HPDE6-E6E7 (cell line): ENCODE data around the gene DHCR24.

Experiments
- DNase-seq: peaks from one replicate; pipeline ENCODE4 v3.0.0; 2011; ENCODE audit warnings: missing footprints; ENCODE audit errors: extremely low spot score

The DHCR24 gene

GRCh38 chr1:54800041-54800898, 86.7 kb downstream of the DHCR24 start:
- DNase-seq, result no peak
